ENCODE measurements around the gene ZNFX1. TPM values are rescaled to one million over a fixed set of nuclear protein-coding genes. Genes with fewer than 3 reads are reported as not detected.
A peak's percentile ranks its signal among the peaks of the same experiment; 100 is the strongest.

The ZNFX1 gene
- total RNA-seq, 1 donor, result 61.5 TPM

DNA sequence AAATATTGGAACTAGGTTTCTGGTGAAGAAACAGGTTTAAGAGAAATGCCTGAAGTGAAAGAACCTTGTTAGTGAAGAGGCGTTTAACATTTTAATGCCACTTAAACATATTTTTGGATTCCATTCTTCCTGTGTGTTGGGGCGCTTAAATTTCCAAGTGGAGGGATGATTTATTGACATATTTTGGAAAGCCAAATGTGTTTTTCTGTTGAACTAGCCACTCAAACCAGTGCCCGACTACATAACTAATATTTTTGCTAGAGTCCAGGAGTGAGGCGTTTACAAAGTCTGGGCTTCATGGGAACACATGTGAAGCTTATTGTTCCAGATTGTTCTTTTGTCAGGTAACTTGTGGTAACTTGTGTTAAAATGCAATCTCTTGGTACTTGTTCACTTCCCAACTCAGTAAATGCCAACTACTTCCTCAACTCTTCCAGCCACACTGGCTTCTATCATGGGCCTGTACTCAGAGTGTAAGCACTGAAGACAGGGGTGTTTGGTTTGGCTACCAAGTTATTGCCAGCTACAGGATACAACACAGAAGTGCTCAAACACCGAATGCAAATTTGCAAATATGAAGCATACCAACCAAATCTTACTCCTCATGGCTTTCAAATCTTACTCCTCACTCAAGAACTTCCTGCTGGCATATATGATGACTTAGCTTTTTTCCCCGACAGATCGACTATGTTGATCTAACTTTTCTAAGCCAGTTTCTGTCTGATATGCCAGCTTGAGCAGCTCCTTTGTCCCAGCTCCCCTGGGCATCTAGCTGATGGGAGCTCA, 2.0 kb upstream of the ZNFX1 start:
- H3K27ac ChIP-seq (ENCODE audit: low read depth, low read length), result peak overlapping the region; percentile 90
- peaks cover 68% of the 10 kb centered on the region for H3K36me3 ChIP-seq (ENCODE audit: insufficient read depth, low read length)
- no peak for DNase-seq (ENCODE audit: insufficient read length, low spot score, missing footprints)

GRCh38 chr20:49278818-49279676, 1.2 kb upstream of the ZNFX1 start:
- no peaks in the 10 kb centered on the region for H3K27me3 ChIP-seq (ENCODE audit: insufficient read depth, low read length)
- H3K36me3 ChIP-seq (ENCODE audit: insufficient read depth, low read length), result peaks cover 64% of the 10 kb centered on the region
- no peak for TF ChIP-seq CTCF (IDR thresholded peaks at IDR 0.05; ENCODE audit: extremely low read depth, low read depth, low read length)
- H3K4me2 ChIP-seq (ENCODE audit: insufficient read depth, low read length), result peak overlapping the region; percentile 93
- H2AFZ ChIP-seq (ENCODE audit: low read length), result no peak overlapping the region
- H3K79me2 ChIP-seq (ENCODE audit: insufficient read depth, low read length), result peaks cover 87% of the 10 kb centered on the region
- H3K4me3 ChIP-seq (ENCODE audit: insufficient read depth, low read length), result peak overlapping the region; percentile 92
- peaks cover 42% of the 10 kb centered on the region for H3K4me1 ChIP-seq (ENCODE audit: insufficient read depth, low read length)
- H3K27ac ChIP-seq (ENCODE audit: low read depth, low read length), result peak overlapping the region; percentile 90
- H3K9me3 ChIP-seq (ENCODE audit: low read depth, low read length), result peaks cover 6% of the 10 kb centered on the region
- DNase-seq (ENCODE audit: insufficient read length, low spot score, missing footprints), result no peak
- H4K20me1 ChIP-seq (ENCODE audit: insufficient read depth, low read length), result peaks cover 71% of the 10 kb centered on the region

More for the DNA sequence above, 2.0 kb upstream of the ZNFX1 start:
- Histone ChIP-seq H2AFZ (ENCODE audit: low read length) (no peak overlapping the region), H3K79me2 (ENCODE audit: insufficient read depth, low read length) (peaks cover 91% of the 10 kb centered on the region), H3K4me3 (ENCODE audit: insufficient read depth, low read length) (peak overlapping the region; percentile 92), H3K4me2 (ENCODE audit: insufficient read depth, low read length) (peak overlapping the region; percentile 93), H3K9me3 (ENCODE audit: low read depth, low read length) (peaks cover 6% of the 10 kb centered on the region), H3K27me3 (ENCODE audit: insufficient read depth, low read length) (no peaks in the 10 kb centered on the region), H3K4me1 (ENCODE audit: insufficient read depth, low read length) (peaks cover 46% of the 10 kb centered on the region), H4K20me1 (ENCODE audit: insufficient read depth, low read length) (peaks cover 79% of the 10 kb centered on the region)
- no peak for TF ChIP-seq CTCF (IDR thresholded peaks at IDR 0.05; ENCODE audit: extremely low read depth, low read depth, low read length)

- no peak for DNase-seq (ENCODE audit: insufficient read length, low spot score, missing footprints)
- H3K27me3 ChIP-seq (ENCODE audit: insufficient read depth, low read length), result no peaks in the 10 kb centered on the region
- peaks cover 64% of the 10 kb centered on the region for H3K36me3 ChIP-seq (ENCODE audit: insufficient read depth, low read length)
- peaks cover 58% of the 10 kb centered on the region for H4K20me1 ChIP-seq (ENCODE audit: insufficient read depth, low read length)
- peaks cover 32% of the 10 kb centered on the region for H3K4me1 ChIP-seq (ENCODE audit: insufficient read depth, low read length)
- H2AFZ ChIP-seq (ENCODE audit: low read length), result no peak overlapping the region
- peaks cover 6% of the 10 kb centered on the region for H3K9me3 ChIP-seq (ENCODE audit: low read depth, low read length)
- H3K79me2 ChIP-seq (ENCODE audit: insufficient read depth, low read length), result peaks cover 86% of the 10 kb centered on the region
- peak overlapping the region; percentile 90 for H3K27ac ChIP-seq (ENCODE audit: low read depth, low read length)
- no peak for TF ChIP-seq CTCF (IDR thresholded peaks at IDR 0.05; ENCODE audit: extremely low read depth, low read depth, low read length)
- H3K4me2 ChIP-seq (ENCODE audit: insufficient read depth, low read length), result peak overlapping the region; percentile 92
- peak overlapping the region; percentile 92 for H3K4me3 ChIP-seq (ENCODE audit: insufficient read depth, low read length)
These were observed 146 bp downstream of the ZNFX1 start for GRCh38 chr20:49277786-49278035.
